ENCODE measurements around the gene TRAF7. TPM values are rescaled to one million over a fixed set of nuclear protein-coding genes. Genes with fewer than 3 reads are reported as not detected.

The TRAF7 gene
- total RNA-seq, 1 experiment from 2014 or later: 45.5 TPM

GRCh38 chr16:2165861-2166260, 10.3 kb downstream of the TRAF7 start:
- DNase-seq (ENCODE audit: low read depth): no peak

- no peak for DNase-seq (ENCODE audit: low read depth)
Observed at GRCh38 chr16:2166263-2167067, 10.9 kb downstream of the TRAF7 start.

- DNase-seq (ENCODE audit: low read depth): no peak
Observed at GRCh38 chr16:2167068-2167638, 11.6 kb downstream of the TRAF7 start.

- DNase-seq (ENCODE audit: low read depth): no peak
Observed at GRCh38 chr16:2170080-2170479, 14.5 kb downstream of the TRAF7 start.

GRCh38 chr16:2170587-2171435, 15.2 kb downstream of the TRAF7 start:
- no peak for DNase-seq (ENCODE audit: low read depth)

- no peak for DNase-seq (ENCODE audit: low read depth)
Observed at GRCh38 chr16:2171601-2172178, 16.1 kb downstream of the TRAF7 start.

DNA sequence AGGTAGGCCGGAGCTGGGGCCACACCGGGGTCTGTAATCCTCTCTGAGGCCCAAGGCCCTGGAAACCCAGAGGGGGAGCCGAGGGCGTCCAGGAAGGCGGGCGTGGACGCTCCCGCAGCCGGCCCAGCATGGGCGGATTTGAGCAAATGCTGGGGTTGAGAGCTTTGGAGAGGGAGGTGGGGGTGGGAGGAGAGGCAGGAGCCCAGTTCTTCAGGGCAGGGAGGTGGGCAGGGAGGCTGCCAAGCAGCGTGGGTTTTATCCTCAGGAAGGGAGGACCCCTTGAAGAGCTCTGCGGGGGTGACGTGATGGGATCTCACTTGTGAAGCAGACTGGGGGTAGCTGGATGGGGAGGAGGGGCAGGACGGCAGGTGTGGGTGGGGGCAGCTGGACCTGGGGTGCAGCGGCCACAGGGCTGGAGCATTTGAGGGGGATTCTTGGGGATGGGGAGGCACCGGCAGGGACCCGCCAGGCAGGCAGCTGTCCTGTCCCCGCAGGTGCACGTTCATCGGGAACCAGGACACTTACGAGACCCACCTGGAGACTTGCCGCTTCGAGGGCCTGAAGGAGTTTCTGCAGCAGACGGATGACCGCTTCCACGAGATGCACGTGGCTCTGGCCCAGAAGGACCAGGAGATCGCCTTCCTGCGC, 17.2 kb downstream of the TRAF7 start:
- DNase-seq (ENCODE audit: low read depth): no peak

GRCh38 chr16:2173366-2173765, 17.8 kb downstream of the TRAF7 start:
- no peak for DNase-seq (ENCODE audit: low read depth)

DNA sequence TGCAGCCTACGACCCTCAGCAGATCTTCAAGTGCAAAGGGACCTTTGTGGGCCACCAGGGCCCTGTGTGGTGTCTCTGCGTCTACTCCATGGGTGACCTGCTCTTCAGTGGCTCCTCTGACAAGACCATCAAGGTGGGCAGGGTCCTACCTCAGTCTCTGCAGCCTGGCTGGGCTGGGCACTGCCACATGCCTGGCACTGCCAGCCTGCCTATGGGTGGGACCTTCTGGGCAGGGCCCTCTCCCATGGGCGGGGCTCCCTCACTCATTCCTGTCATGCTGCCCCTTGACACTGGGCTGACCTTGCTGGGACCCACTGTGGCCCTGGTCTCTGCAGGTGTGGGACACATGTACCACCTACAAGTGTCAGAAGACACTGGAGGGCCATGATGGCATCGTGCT, 18.3 kb downstream of the TRAF7 start:
- DNase-seq (ENCODE audit: low read depth): no peak

GRCh38 chr16:2174396-2175131, 19.0 kb downstream of the TRAF7 start:
- DNase-seq (ENCODE audit: low read depth): no peak

- no peak for DNase-seq (ENCODE audit: low read depth)
Observed at GRCh38 chr16:2175454-2175853, 19.9 kb downstream of the TRAF7 start.

DNA sequence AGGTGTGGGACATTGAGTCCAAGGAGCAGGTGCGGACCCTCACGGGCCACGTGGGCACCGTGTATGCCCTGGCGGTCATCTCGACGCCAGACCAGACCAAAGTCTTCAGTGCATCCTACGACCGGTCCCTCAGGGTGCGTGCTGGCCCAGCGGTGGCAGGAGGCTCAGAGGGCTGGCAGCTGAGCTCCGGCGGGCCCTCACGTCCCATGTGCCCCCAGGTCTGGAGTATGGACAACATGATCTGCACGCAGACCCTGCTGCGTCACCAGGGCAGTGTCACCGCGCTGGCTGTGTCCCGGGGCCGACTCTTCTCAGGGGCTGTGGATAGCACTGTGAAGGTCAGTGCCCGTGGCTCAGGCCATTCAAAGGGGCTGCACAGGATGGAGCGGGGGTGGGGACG, 20.5 kb downstream of the TRAF7 start:
- DNase-seq (ENCODE audit: low read depth): no peak

DNA sequence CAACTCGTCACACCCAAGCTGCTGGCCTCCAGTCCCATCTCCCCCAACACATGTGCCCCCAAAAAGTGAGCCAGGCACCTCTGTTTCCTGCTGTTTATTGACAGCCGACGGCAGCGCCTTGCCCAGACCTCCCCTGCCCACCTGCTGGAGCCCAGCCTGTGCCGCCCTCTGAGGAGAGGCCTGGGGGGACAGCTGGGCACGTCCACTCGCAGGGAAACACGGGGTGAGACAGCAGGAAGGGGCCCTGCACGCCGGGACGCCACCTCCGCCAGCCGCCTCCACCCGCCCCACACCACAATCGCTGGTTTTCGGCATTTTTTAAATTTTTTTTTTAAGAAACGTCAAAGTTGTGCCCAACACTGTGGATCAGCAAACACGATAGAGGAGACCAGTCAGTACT, 21.5 kb downstream of the TRAF7 start:
- no peak for DNase-seq (ENCODE audit: low read depth)

DNA sequence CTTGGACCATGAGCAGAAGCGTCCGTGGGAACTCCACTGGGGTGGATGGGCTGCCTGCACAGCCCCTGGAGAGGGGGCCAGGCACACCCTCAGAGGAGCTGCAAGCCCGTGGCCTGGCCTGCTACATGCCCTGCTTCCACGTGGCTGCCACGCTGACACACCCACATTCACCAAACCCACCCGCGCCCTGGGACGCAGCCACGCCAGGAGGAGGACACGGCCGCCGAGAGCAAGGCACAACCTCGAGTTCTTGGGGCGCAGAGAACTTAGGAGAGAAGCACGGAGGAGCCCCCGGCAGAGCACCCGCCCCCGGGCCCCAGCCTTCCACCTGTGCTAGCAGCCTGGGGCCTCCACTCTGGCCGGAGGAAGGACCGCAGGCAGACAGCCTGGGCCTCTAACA, 22.0 kb downstream of the TRAF7 start:
- no peak for DNase-seq (ENCODE audit: low read depth)

- no peak for DNase-seq (ENCODE audit: low read depth)
Observed at GRCh38 chr16:2178321-2179106, 22.9 kb downstream of the TRAF7 start.

GRCh38 chr16:2179107-2179501, 23.5 kb downstream of the TRAF7 start:
- DNase-seq (ENCODE audit: low read depth): no peak

- no peak for DNase-seq (ENCODE audit: low read depth)
Observed at GRCh38 chr16:2179576-2179975, 24.0 kb downstream of the TRAF7 start.

DNA sequence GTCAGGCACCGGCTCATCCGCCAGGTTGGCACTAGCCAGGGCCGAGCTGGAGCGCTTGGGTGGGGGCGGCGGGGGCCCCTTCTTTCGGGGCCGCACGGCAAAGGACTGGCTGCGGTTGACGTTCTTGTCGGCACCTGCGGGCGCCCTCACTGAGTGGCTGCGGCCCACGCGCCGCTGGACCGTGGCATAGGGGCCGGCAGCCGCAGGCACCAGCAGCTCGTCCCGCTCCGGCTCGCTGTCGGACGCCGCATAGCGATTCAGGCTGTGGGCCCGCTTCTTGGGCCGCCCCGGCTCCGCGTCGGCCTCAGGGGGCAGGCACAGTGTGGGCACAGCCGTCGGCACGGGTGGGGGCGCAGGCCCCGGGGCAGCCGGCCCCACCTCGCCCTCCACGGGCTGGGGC, 24.9 kb downstream of the TRAF7 start:
- DNase-seq (ENCODE audit: low read depth): no peak

DNA sequence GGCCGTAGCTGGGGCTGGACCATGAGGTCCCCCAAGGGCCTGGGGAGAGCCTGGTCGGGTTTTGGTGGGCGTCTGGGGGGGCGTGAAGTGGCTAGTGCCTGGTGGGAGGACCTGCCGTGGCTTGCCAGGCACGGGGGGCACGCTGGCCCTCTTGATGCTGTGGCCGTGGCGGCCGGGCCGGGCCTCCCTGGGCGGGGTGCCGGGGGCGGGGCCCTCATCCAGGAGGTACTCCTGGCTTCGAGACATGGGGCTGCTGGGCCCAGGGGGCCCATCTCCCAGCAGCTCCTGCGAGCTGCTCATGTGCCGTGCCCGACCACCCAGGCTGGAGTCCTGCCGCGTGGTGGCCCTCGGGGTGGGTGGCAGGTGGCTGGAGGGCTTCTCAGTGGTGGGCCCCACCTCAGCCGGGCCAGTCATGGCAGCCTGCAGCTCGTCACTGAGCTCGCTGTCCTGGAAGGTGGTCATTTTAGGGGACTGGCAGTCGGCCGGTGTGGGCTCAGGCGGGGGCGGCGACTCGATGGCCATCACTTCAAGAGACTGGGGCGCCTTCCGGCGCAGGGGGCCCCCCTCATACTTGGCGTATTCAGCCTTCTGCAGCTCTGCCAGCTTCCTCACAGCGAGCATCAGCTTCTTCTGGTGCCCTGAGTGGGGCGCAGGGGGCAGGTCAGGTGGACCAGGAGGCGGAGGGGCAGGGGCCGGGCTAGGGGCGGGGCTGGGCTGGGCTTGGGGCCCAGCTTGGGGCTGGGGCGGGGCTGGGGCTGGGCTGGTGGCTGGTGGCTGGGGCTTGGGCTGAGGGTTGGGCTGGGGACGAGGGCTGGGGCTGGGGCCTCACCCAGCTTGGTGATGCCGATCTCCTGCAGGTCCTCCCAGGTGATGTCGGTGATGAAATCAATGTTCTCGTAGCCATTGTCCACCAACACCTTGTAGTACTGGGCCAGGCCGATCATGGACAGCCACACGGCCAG, 25.7 kb downstream of the TRAF7 start:
- DNase-seq (ENCODE audit: low read depth): no peak
